UCSD-AML1 (cell line): ENCODE results near the gene RAB25.
A peak's percentile ranks its signal among the peaks of the same experiment; 100 is the strongest.

Experiments
- DNase-seq: peaks from one replicate; lab custom pipeline; 2025; ENCODE audit not compliant: unreplicated experiment; lab: John Stamatoyannopoulos, UW

Gene RAB25

DNA sequence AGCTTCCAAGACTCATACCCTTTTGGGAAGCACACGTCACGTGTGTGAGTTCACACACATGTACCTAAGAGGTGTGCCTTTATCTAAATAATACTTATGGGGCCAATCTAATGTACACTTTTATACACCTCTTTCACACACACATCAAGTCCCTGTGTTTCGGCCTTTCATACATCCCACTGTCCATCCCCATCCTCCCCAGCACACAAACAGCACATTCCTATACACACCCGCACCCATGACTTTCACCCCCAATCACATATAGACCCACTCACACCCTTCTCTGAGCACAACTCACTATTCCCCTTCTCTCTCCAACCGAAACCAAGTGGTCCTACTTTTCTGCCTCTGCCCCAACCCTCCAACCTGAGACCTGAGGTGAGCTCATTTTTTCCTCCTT, 17.8 kb downstream of the RAB25 start:
- DNase-seq, result no peak

DNA sequence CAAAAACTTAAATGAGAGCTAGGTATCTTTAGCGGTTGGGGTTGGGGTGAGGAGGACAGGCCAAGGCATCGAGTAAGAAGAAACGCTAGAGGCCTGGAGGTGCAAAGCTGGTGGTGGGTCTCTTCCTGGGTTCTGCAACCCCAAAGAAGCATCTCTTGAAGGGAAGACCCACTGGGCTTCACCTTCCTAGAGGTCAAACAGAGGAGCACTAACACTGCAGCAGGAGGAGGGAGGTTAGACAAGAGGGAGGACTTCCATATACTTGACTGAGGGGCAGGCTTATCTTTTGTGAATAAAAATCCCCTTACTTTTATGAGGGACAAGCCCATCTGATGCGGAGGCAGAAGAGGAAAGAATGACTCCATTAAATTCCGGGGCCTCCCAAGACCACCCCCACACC, 18.8 kb downstream of the RAB25 start:
- no peak for DNase-seq

DNA sequence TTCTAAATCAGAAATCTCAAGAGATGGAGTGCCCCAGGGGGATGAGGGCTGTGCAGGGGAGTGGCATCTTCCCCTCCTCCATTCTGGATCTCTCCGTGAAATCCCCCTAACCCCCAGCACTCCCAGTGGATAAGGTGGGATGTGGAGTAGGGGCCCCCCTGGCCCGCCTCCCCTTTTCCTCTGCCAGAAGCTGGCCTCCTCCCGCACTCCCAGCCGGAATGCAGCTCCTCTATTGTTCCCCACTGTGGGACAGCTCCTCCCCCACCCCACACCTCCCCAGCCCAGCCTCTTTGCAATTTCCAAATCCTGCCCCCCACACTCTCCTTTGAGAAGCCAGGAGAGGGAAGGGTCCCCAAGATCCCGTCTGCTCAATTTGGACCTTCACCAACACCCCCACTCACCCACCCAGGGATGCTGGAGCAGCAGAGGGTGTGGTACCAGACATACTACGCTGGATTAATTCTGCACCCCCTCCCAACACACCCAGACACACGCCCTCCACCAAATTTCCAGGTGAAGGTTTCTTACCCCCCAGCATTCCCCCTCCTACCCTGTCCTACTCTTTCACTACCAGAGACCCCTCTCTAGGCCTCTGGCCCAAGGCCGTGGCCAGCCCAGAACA, 19.4 kb downstream of the RAB25 start:
- DNase-seq, result no peak

DNA sequence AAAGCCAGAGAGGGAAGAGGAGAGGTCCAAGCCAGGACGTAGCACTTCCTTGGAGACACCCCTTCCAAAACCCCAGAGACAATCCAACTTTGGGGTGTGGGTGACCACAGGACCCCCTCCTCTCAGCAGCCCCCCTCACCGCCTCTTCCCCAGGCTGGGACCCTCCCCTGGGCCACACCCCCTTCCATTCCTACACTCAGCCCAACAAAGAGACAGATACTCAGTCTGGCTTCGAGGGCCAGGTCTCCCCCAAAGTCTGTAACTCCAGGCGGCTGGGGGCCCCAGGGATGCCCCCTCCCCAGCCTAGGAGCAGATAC, 19.9 kb downstream of the RAB25 start:
- no peak for DNase-seq

DNA sequence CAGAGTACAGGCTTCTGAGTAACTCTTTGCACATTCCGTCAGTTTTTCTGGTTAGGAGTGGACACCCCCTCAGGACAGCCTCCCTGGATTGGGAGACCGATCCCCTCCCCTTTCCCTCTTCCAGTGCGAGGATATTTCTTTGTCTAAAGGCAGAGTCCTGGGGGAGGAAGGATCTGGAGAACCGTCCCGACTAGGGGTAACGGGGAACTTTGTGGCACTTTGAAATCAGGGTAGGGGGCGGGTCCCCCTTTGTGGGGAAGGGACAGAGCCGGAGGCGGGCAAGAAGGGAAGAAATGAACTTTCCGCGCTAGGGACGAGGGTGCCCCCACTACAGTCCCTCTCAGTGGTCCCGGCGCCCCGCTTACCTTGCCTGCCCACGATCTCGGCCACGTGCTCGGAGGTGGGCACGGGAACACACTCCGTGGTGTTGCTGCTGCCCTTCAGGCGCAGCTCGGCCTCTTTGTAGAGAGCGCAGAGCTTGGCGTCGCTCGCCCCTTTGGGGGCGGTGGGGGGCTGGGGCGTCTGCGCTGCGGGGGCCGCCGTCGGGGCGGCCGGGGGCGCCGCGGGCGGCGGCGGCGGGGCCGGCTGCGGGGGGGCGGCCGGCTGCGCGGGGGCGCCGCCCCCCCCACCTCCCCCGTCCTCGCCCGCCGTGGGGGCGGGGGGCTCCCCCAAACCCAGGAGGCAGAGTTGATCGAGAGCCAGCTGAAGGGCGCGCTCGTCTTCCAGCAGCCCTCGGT, 20.4 kb downstream of the RAB25 start:
- no peak for DNase-seq

DNA sequence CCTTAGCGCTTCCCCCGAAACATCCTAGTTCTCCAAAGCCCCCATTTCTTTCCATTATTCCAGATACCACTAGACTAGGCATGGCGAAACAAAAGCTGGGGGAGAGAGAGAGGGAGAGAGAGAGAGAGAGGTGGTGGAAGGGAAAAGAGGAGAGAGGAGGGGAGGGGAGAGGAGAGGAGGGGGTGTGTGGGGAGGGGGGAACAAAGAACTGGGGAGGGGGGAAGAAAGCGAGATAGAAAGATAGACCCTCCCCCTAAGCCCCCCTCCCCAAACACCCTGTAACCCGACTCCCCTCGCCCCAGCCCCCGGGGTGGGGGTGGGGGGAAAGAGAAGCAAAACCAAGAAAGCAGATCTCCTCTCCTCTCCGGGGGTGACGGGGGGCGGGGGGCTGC, 21.0 kb downstream of the RAB25 start:
- DNase-seq, result no peak

DNA sequence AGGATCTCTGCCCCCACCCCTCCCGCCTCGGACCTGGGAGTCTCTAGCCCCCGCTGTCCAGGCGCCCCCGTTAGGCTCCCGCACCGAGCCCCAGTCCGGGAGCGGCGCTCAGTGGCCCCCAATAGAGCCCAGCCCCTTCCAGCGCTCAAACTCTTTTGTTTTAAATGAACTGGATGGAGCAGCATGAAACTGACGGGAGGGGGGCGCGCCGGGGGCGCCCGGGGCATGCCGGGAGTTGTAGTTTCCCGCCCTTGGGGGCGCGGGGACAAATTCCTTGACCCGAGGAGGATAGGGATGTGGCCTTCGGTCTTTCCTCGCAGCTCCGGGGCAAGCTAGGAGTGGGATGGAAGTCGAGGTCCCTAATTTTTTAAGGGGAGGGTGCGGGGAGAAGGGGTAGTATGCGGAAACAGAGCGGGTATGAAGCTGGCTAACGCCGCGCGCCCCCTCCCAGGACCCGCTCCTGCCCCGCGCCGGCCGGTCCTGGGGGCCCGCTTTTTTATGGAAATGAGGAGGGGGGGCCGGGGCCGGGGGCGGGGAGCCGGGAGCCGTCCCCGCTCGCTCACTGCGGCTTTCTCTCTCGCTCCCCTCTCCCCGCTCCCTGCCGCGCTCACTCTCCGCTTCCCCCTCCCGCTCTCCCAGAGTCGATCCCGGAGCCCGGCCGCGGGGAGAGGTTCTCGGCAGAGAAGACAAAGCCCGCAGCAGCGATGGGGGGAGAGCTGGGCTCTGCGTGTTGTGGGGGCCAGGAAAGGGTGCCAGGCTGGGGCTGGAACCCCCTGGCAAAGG, 21.5 kb downstream of the RAB25 start, which contains the start of gene MEX3A:
MEX3A (minus strand) TSS at position 157 of the 783 bp plus-strand sequence. CDS start 467 bp downstream, outside the sequence.
- peak; percentile 75 for DNase-seq

DNA sequence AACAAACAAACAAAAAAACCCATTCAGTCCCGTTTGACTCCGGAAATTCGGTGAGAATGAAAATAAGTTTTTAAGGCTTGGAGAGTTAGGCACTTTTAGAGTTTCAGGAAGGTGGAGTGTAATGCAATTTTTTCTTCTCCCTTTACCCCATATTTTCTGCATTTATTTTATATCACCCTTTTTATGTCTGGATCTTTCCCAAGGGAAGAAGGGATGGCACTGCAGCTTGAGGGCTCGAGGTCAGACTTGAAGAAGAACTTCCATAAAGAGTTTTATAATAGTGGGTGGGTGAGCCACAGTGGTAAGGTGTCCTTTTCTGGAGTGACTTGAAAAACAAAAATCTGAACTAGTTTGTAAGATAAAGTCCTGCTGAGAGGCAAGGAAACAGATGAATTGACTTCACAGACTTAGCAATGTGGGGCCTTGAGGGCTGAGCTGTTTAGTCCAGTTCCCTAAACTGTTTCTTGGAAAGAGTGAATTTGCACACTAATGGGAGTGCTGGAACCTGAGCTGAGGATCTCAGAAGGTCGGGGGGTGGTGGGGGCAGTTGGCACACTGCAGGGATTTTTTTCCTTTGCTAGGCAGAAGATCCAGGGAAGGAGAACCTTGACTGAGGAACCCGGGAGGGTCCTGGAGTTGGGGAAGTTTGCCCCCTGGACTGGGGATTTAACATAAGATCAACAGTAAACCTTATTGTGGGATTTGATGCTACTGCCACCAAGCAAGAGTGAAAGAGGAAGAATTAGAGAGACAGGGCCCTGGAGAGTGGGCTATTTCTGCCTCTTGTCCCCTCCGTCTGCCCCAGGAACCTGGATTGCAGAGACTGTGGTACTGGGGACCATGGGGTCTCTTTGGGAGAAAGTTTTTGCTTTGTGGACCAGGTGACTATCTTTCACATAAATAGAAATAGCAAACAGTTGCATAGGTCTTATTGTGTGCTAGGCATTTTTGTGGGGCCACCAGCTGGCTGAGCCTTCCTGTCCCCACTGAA, 23.1 kb downstream of the RAB25 start:
- DNase-seq, result no peak

DNA sequence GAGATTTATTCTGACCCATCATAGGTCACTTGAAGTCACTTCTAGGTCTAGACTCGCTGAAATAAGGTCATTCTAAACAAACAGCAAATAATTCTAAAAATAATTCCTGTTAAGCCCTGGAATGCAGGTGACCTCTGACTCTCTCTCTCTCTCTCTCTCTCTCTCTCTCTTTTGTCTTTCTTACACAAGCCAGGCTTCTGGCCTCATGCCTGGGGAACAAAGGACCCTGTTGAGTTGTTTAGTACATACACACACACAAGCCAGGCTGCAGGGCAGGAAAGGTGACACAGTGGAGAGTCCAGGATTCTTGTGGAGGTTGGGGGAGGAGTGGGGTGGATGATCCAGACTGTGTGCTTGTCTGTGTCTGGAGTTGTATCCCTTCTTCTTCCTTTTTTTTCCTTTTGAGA, 25.3 kb downstream of the RAB25 start:
- DNase-seq, result no peak

DNA sequence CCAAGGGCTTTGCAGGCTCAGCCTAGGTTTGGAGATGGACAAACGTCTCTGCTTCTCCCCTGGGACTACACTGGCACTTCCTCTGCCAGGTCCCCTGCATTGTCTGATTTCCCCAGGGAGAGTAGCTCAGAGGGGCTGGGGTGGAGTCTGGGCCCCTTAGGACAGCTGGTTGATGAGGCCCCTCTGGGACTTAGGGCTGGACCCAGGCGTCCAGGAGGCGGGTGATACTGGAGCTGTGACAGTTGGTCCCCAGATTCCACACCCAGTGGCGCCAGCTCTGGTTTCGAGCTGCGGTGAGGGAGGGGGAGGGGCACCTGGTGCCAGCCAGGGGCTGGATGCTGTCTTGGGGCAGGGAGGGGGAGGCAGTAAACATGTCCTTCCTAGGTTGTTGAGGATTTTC, 28.7 kb downstream of the RAB25 start:
- DNase-seq, result no peak

DNA sequence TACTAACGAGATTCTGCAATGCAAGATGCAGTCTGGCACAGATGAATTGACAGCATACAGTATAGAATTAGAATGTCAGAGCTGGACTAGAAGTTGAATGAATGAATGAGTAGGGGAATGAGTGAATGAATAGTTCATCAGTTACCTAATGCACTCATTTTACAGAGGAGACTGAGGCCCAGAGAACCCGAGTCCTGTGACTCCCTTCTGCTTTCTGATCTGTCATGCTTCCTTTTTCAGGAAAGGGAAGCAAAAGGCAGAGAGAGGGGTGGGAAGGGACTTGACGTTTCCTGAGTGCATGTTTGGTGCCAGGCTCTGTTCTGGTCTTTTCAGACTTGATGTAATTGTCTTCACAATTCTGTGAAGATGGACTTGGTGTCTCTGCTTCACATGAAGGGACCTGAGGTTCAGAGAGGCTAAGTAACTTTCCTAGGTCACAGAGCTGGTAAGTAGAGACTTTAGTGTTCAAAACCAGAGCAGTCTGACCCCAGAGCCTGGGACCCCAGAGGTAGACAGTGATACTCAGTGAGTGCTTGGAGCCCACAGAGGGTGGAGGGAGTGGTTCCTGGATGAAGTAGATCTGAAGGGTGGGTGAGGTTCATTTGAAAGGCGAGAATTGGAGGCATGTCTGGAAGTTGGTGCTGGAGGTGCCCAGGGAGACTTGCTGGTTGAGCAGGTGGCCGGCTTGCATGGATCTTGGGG, 29.3 kb downstream of the RAB25 start:
- DNase-seq, result no peak

DNA sequence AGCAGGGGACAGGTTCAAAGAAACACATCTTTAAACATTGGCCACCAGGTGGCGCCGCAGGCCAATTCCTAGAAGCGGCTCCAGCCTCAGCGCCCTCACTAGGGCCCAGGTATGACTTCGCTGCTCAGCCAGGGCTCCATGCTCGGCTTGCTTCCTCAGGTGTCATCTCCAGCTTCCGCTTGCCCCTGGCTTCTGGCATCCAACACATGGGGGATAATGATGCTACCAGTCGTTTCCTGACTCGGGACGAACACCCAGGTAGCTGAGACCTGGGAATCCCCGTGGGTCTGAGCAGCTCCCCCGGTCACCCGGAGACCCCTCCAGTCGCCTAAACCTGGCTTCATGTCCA, 29.9 kb downstream of the RAB25 start:
- DNase-seq, result peak; percentile 82

DNA sequence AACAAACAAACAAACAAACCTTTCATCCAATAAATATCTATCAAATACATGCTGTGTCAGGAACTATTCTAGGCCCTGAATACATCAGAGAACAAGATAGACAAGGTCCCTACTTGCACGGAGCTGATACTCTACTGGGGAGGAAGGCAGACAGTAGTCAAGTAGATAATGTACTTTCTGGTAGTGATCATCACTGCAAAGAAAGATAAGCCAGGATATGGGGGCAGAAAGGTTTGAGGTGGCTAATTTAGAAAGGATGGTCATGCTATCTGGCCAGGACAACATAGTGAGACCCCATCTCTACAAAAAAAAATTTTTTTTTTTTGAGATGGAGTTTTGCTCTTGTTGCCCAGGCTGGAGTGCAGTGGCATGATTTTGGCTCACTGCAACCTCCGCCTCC, 30.6 kb downstream of the RAB25 start:
- no peak for DNase-seq

DNA sequence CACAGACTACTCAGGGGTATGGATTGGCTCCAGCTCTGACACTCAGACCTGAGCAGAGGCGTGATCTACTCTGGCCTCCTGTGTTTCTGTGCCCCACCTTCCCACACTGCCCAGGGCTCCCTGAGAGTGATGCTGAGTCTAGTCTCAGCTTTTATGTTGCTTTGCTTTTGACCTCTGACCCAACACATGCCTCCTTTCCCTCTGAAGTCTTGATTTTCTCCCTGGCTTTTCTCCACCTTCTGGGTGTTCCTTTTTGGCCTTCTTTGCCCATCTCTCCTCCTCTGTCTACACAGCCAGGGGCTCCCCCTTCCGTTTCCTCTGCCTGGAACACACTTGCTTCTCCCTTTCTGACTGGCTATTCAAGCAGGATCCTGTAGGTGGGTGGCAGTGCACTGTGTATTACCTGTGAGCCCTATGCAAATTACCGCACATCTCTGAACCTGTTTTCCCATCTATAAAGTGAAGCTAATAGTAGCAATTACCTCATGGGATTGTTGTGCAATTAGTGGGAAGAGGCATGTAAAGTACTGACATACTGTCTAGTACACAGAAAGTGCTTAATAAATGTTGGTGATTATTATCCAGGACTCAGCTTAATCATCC, 35.0 kb downstream of the RAB25 start:
- no peak for DNase-seq

DNA sequence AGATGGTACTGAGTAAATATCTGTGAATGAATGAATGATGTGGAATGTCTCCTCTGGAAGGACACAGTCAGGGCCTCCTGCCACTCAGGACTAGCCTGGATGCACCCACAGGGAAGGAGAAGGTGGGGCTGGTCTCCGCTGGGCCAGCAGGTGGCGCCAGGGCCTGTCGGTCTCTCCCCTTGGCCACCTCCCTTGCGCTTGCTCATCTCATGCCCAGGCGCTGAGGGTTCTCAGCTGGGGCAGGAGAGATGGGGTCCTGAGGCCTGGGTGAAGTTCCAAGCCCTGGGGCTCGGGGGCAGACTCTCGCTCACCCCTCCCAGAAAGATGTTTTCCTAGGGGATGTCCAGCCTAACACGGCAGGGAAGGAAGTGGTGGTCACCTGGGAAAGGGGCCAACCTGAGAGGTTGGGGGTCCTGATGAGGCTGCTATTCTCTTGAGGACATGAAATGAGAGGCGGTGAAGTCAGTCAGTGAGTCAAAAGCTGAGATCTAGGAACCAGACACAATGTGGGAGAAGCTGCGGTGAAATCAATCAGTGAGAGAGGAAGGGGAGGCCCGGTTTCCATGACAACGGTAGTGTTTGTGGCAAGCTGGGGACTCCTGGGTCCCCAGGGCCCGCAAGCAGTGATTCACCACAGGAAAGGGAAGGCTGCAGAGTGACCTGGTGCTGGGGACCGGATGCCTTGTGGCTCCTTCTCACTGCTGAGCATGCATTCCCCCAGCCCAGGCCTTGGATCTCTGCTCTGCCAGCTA, 35.9 kb downstream of the RAB25 start:
- peak; percentile 83 for DNase-seq

DNA sequence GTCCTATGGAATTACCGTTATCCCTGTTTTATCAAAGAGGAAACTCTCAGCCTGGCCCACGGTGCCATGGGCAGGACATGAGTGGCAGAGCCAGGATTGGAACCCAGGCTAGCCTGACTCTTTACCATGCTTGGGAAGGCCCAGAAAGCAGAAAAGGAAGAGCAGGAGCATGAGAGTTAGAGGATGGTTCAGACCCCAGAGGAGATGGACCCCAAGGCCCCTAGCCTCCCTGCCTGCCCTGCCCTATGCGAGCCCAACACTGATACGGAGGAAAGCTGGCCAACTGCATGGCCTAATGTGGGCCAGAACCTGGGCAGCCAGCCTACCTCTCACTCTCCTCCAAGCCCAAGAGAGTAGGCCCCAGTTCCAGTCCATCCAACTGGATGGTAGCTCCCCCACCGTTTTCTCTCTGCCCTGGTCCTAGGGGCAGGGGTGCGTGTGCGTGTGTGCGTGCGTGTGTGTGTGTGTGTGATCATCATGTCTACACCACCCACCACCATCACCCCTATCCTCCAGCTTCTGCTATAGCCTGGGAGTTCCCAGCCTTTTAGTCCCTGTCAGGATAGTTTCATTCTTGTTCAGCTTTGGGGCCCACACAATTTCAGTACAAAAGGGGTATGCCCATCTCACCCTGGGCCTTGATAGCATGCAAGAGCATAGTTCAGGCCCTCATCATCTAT, 36.7 kb downstream of the RAB25 start:
- no peak for DNase-seq

DNA sequence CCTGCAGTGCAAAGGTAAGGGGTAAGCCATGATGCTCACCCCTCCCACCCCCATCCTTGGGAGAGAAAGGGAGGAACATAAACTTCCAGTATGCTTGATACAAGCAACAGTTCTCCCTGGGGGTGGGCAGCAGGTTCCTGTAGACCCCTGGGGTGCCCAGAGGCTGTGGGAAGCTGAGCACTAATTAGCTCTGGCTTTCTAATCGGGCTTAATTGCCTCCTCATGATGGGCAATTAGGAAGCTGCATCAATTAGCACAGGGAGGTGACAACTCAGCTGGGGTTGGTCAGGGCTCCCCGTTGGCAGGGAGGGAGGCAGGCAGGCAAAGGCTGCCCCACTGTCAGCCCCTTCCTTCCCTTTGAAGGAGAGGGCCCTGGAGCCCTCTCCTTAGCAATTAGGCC, 37.8 kb downstream of the RAB25 start:
- no peak for DNase-seq

DNA sequence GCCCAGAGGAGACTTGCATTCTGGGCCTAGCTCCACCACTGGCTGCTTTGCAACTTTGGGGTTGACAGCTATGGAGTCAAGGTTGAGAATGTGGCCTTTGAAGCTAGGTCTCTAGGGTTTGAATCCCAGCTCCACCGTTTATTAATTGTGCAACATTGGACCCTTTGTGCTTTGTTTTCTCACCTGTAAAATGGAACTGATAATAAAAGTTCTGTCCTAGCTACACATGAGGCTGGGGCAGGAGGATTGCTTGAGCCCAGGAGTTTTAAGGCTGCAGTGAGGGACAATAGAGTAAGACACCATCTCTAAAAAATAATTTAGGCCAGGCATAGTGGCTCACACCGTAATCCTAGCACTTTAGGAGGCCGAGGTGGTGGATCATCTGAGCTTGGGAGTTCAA, 38.3 kb downstream of the RAB25 start:
- no peak for DNase-seq
